GM18505 (cell line): ENCODE measurements around the gene TFIP11.

Experiments used
- ATAC-seq: cut with Tn5 transposase; IDR thresholded peaks from one replicate; pipeline ENCODE4 v1.9.1; 2021; ENCODE audit not compliant: unreplicated experiment
- POLR2A ChIP-seq: IDR thresholded peaks from 4 replicates; pipeline ENCODE4 v1.6.1; 2011; ENCODE audit warnings: borderline replicate concordance; ENCODE audit not compliant: insufficient read depth, insufficient read length; ENCODE audit errors: extremely low read depth

The TFIP11 gene

DNA sequence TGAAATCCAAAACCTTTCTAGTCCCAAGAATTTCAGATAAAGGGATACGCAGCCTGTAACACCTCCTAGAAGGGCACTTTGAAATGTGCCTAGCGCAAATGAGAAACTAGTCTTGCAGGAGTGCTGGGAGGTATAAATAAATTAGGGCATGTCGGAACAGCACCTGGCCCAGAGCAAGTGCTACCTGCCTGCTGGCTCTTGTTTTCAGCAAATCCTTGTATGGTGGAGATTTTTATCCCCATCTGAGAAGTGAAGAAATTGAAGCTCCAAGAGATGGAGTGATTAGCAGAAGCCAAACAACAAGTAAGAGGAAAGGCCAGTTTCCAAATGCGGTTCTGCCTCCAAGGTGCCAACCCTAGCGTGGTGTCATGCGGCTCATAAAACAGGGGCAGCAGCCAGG, 36.7 kb upstream of the TFIP11 start:
- no peak for TF ChIP-seq POLR2A
- no peak for ATAC-seq

DNA sequence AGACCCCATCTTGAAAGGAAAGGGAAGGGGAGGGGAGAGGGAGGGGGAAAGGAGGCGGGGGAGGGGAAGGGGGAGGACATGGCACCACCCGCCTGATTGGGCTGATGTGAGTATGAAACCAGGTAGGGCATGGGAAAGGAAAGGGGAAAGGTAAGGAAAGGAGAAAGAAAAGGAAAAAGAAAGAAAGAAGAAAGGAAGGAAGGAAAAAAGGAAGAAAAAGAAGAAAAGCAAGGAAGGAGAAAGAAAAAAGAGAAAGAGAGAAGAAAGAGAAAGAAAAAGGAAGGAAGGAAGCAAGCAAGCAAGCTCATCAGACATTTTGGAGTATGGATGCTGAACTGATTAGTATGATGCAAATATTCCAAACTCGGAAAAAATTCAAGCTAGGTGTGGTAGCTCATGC, 36.0 kb upstream of the TFIP11 start:
- TF ChIP-seq POLR2A: no peak
- no peak for ATAC-seq

DNA sequence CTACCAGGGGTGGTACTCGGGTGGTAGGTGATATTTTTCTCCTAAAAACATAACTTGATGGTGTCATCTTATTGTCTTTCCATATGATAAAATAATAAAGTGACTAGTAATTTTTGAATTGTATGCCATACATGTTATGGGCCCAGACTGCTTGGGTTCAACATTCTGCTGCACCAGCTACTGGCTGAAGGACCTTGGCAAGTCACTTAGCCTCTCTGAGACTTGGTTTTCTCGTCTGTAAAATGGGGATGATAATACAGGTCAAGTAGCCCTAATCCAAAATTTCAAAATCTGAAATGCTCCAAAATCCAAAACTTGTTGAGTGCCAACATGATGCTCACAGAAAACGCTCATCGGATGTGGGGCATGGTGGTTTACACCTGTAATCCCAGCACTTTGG, 35.6 kb upstream of the TFIP11 start:
- no peak for ATAC-seq
- no peak for TF ChIP-seq POLR2A

DNA sequence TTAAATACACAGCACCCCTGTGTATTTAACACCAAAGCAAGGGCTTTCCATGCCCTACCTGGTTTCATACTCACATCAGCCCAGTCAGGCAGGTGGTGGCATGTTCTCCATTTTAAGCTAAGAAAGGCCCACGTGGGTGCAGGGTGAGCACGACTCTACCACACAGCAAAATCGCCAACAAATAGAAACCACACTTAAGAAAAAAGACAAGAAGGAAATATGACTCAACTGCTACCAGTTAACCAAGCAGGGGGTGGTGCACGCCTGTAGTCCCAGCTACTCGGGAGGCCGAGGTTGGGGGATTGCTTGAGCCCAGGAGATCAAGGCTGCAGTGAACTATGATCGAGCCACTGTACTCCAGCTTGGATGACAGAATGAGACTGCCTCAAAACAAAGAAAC, 35.2 kb upstream of the TFIP11 start:
- ATAC-seq: no peak
- TF ChIP-seq POLR2A: no peak

DNA sequence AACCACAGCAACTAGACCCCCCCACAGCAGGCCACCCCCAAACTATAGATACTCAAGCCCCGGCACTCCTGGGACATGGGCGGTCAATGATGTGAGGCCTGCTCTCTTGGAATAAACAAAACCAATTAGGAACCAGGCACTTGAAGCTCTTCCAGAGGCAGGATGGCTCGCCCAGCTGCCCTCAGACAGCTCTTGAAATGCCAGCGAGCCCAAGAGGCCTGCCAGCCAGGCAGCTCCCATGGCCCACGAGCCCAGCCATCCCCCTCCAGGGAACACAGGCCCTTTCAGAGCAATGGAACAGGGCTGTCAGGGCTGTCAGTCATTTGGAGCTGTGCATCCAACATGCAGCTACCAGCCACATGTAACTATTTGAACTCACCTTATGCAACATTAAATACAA, 34.0 kb upstream of the TFIP11 start:
- no peak for ATAC-seq
- no peak for TF ChIP-seq POLR2A

DNA sequence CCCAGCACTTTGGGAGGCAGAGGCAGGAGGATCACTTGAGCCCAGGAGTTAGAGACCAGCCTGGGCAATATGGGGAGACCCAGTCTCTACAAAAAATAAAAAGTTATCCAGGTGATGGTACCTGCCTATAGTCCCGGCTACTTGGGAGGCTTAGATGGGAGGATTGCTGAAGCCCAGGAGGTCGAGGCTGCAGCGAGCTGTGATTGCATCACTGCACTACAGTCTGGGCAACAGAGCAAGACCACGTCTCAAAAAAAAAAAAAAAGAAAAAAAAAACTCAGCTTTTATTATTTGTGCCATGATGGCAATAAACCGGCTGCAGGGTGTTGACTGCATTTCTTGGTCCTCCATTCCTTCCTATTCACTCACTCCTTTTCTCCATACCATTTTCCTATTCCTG, 33.6 kb upstream of the TFIP11 start:
- ATAC-seq: no peak
- TF ChIP-seq POLR2A: no peak

DNA sequence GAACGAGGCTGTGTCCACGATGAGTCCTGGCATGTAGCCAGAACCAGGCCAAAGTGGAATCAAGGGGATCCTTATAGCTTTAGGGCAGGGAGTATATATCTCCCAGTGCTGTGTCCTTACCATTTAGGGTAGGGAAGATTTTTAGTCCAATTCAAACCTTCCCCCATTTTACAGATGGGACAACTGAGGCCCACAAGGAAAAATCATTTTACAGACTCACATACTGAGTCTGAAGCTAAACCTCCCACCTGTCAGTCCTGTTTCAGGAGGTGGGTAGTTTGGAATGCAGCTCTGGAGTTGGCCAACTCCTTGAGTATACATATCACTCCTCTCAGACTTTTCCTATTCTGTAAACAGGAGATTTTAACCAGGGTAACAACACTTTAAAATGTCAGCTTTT, 33.1 kb upstream of the TFIP11 start:
- TF ChIP-seq POLR2A: no peak
- ATAC-seq: no peak

DNA sequence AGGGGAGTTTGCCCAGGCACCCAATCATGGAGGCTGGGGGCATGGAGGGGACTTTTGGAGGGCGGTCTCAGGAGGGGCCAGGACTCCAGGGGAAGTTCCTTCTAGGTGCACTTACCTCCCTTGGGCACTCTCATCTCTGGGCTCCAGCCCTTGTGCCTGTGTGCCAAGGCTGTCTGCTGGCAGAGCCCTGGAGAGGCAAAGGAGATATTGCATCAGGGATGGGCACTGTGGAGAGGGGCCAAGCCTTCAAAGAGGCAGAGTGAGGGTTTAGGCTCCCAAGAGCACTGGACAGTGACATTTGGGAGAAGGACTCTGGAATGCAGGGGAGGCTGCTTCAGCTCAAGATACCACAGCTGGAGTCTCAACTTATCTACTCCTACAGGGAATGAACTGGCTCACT, 32.2 kb upstream of the TFIP11 start:
- no peak for ATAC-seq
- no peak for TF ChIP-seq POLR2A

DNA sequence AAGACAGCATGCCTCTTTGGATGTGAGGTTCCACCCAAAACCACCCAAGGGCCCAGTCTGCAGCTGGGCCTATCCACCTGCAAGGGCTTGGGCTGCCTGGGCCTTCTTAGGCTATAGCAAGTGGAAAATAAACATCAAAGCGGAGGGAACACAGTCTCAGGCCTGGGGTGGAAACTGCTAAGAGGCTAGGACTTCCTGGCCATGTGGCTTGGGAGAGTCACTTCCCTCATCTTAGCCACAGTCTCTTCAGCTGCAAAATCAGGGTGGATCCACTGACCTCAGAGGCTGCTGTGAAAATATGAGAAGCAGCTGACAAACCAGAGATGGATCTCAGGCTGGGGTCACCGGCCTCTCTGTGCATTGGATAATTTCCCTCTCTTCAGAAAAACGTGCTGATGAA, 30.6 kb upstream of the TFIP11 start:
- TF ChIP-seq POLR2A: no peak
- ATAC-seq: no peak

DNA sequence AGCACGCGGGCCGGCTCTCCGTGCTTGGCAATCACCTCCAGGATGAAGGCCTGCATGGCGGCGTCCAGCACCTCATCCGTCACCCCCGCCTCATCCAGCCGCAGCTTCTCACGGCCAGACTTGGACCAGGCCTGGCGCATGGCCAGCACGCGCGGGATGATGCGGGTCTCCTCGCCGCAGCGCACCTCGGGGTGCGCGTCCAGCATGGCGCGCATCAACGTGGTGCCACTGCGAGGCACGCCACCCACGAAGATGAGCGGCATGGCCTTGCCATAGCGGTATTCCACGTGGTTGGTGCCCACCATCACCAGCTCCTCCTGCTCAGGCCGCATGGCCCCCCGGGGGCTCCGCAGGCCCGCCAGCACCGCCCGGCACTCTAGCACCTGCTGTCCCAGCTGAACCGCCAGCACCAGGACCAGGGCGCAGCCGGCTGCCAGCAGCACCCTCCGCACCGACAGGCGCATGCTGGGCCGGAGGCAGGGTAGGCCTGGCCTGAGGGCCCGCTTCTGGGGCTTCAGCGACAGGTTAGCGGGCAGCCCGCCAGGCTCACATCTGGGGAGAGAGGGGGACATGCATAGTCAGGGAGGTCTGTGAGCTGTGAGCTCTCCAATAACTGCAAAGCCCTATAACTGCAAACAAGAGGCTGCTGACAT, 29.0 kb upstream of the TFIP11 start:
- TF ChIP-seq POLR2A: no peak
- no peak for ATAC-seq

DNA sequence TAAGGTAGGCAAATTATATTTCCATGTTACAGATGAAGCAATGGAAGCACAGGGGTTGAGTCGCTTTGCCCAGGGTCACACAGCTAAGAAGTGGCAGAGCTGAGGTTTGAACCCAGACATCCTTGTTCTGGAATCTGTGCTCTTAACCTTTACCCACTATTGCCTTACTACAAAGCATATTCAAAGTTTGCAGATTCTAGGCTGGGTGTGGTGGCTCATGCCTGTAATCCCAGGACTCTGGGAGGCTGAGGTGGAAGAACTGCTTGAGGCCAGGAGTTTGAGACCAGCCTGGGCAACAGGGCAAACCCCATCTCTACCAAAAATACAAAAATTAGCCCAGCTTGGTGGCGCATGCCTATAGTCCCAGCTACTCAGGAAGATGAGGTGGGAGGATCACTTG, 27.8 kb upstream of the TFIP11 start:
- TF ChIP-seq POLR2A: no peak
- no peak for ATAC-seq

DNA sequence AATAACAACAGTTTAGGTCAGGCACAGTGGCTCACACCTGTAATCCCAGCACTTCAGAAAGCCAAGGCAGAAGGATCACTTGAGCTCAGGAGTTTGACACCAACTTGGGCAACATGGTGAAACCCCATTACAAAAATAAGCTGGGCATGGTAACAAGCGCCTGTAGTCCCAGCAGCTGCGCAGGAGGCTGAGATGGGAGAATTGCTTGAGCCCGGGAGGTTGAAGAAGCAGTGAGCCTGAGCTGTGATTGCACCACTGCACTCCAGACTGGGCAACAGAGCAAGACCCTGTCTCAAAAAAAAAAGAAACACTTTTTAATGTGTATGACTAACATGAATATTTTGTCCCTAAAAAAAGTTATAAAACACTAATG, 24.5 kb upstream of the TFIP11 start:
- TF ChIP-seq POLR2A: no peak
- no peak for ATAC-seq

DNA sequence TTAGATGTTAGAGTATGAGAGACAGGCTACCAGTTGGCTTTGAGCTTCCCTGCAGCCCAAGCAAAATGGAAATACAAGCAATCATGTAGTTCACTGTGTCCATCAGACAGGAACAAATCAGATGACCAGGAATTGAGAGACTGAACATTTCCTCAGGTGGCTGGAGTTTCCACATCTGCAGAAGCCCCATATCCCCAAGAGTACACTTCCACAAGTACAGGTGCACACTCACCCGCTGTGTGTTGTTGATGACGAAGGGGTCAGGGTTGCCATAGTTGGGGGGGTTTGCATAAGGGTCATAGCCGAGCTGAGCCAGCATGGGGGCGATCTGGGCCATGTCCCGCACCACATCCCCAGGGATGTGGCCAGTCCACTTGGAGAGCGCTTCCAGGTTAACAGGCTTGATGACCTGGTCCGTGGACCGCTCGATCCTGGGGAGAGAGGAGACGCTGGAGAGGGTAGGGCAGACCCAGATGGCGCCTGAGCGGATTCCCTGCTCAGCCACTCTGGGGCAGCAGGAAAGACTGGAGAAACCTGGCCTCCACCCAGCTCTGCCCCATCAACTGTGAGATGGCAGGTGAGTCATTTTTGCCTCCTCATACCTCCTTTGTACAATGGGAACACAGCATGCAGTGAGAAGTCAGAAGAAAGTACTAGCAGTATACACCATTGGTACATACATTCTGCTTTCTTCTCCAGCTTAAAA, 23.9 kb upstream of the TFIP11 start:
- no peak for TF ChIP-seq POLR2A
- no peak for ATAC-seq

DNA sequence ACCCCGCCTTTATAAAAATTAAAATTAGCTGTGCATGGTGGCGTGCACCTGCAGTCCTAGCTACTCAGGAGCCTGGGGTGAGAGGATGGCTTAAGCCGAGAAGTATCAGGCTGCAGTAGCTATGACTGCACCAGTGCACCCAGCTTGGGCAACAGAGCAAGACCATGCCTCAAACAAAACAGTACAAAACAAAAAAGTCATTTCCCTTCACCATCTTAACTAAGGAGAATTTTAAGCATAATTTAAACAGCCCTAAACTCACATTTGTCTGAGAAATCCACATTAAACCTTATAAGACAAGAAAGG, 23.3 kb upstream of the TFIP11 start:
- no peak for TF ChIP-seq POLR2A
- ATAC-seq: no peak
